Measurements from ENCODE around the gene HOXD10.
A peak's percentile ranks its signal among the peaks of the same experiment; 100 is the strongest.

The HOXD10 gene

GRCh38 chr2:176140513-176141317 lies 24.1 kb downstream of the HOXD10 start:
- Histone ChIP-seq H3K27me3 (ENCODE audit: insufficient read depth, poor library complexity, severe bottlenecking) (no peaks in the 10 kb centered on the region), H3K4me1 (ENCODE audit: insufficient read depth, poor library complexity, severe bottlenecking) (peaks cover 3% of the 10 kb centered on the region), H3K27ac (ENCODE audit: poor library complexity, severe bottlenecking) (no peak overlapping the region), H3K9me3 (ENCODE audit: severe bottlenecking) (no peaks in the 10 kb centered on the region), H3K36me3 (ENCODE audit: low read depth) (no peaks in the 10 kb centered on the region), H3K4me3 (ENCODE audit: severe bottlenecking) (peak overlapping the region; percentile 42)
- ATAC-seq (ENCODE audit: low read depth) = peak; percentile 80
- peak; percentile 67 for DNase-seq (ENCODE audit: low spot score)
- TF ChIP-seq CTCF (IDR thresholded peaks at IDR 0.05; ENCODE audit: poor library complexity, severe bottlenecking) = peak; percentile 97

- H3K27me3 ChIP-seq (ENCODE audit: insufficient read depth, poor library complexity, severe bottlenecking) = no peaks in the 10 kb centered on the region
- no peaks in the 10 kb centered on the region for H3K36me3 ChIP-seq (ENCODE audit: low read depth)
- no peak for TF ChIP-seq CTCF (IDR thresholded peaks at IDR 0.05; ENCODE audit: poor library complexity, severe bottlenecking)
Observed at GRCh38 chr2:176142281-176142680, 25.7 kb downstream of the HOXD10 start.

GRCh38 chr2:176145085-176145969 lies 28.7 kb downstream of the HOXD10 start:
- no peak for TF ChIP-seq CTCF (IDR thresholded peaks at IDR 0.05; ENCODE audit: poor library complexity, severe bottlenecking)
- H3K27ac ChIP-seq (ENCODE audit: poor library complexity, severe bottlenecking) = no peak overlapping the region
- no peaks in the 10 kb centered on the region for H3K27me3 ChIP-seq (ENCODE audit: insufficient read depth, poor library complexity, severe bottlenecking)
- no peaks in the 10 kb centered on the region for H3K4me1 ChIP-seq (ENCODE audit: insufficient read depth, poor library complexity, severe bottlenecking)
- no peaks in the 10 kb centered on the region for H3K9me3 ChIP-seq (ENCODE audit: severe bottlenecking)
- no peak for DNase-seq (ENCODE audit: low spot score)
- H3K36me3 ChIP-seq (ENCODE audit: low read depth) = no peaks in the 10 kb centered on the region
- H3K4me3 ChIP-seq (ENCODE audit: severe bottlenecking) = no peak overlapping the region
- no peak for ATAC-seq (ENCODE audit: low read depth)

More at GRCh38 chr2:176142281-176142680, 25.7 kb downstream of the HOXD10 start:
- no peaks in the 10 kb centered on the region for H3K4me1 ChIP-seq (ENCODE audit: insufficient read depth, poor library complexity, severe bottlenecking)
- H3K4me3 ChIP-seq (ENCODE audit: severe bottlenecking) = no peak overlapping the region
- ATAC-seq (ENCODE audit: low read depth) = no peak
- DNase-seq (ENCODE audit: low spot score) = peak; percentile 17
- no peaks in the 10 kb centered on the region for H3K9me3 ChIP-seq (ENCODE audit: severe bottlenecking)
- no peak overlapping the region for H3K27ac ChIP-seq (ENCODE audit: poor library complexity, severe bottlenecking)

- H3K27me3 ChIP-seq (ENCODE audit: insufficient read depth, poor library complexity, severe bottlenecking) = no peaks in the 10 kb centered on the region
- TF ChIP-seq CTCF (IDR thresholded peaks at IDR 0.05; ENCODE audit: poor library complexity, severe bottlenecking) = no peak
- DNase-seq (ENCODE audit: low spot score) = no peak
- H3K27ac ChIP-seq (ENCODE audit: poor library complexity, severe bottlenecking) = no peak overlapping the region
- no peaks in the 10 kb centered on the region for H3K9me3 ChIP-seq (ENCODE audit: severe bottlenecking)
- no peaks in the 10 kb centered on the region for H3K4me1 ChIP-seq (ENCODE audit: insufficient read depth, poor library complexity, severe bottlenecking)
- H3K4me3 ChIP-seq (ENCODE audit: severe bottlenecking) = no peak overlapping the region
- no peaks in the 10 kb centered on the region for H3K36me3 ChIP-seq (ENCODE audit: low read depth)
- ATAC-seq (ENCODE audit: low read depth) = no peak
Observed at GRCh38 chr2:176146101-176146500, 29.5 kb downstream of the HOXD10 start.

Measured in RWPE2 (cell line).